ENCODE data around the gene NOB1.
A peak's percentile ranks its signal among the peaks of the same experiment; 100 is the strongest.
"Not testable (repeated sequence)": the region's sequence is repeated elsewhere in the genome, so short reads cannot be mapped to it uniquely, and the experiment has no call there.

NOB1 gene

GRCh38 chr16:69761983-69762813 lies 7.5 kb upstream of the NOB1 start, which contains the start of gene WWP2:
Gene WWP2, plus strand, starts transcription at chr16:69762332. Its CDS starts 24,679 bp downstream, at chr16:69787011.
- DNase-seq (ENCODE audit: low spot score): peak; percentile 78

- not testable (repeated sequence) for DNase-seq (ENCODE audit: low spot score)
Observed at GRCh38 chr16:69757375-69757774, 2.6 kb upstream of the NOB1 start.

GRCh38 chr16:69756705-69757104 lies 2.0 kb upstream of the NOB1 start:
- DNase-seq (ENCODE audit: low spot score): no peak

- DNase-seq (ENCODE audit: low spot score): peak; percentile 25
Observed at GRCh38 chr16:69754143-69754468, 620 bp downstream of the NOB1 start.

- no peak for DNase-seq (ENCODE audit: low spot score)
Observed at GRCh38 chr16:69748694-69749345, 5.9 kb downstream of the NOB1 start.

- no peak for DNase-seq (ENCODE audit: low spot score)
Observed at GRCh38 chr16:69747115-69747514, 7.6 kb downstream of the NOB1 start.

GRCh38 chr16:69745959-69746358 lies 8.8 kb downstream of the NOB1 start:
- no peak for DNase-seq (ENCODE audit: low spot score)

- no peak for DNase-seq (ENCODE audit: low spot score)
Observed at GRCh38 chr16:69745232-69745612, 9.5 kb downstream of the NOB1 start.

GRCh38 chr16:69744363-69745231 lies 10.1 kb downstream of the NOB1 start:
- no peak for DNase-seq (ENCODE audit: low spot score)

- DNase-seq (ENCODE audit: low spot score): no peak
Observed at GRCh38 chr16:69741951-69742904, 12.5 kb downstream of the NOB1 start.

- DNase-seq (ENCODE audit: low spot score): no peak
Observed at GRCh38 chr16:69741519-69741918, 13.2 kb downstream of the NOB1 start.

- DNase-seq (ENCODE audit: low spot score): no peak
Observed at GRCh38 chr16:69732101-69732500, 22.6 kb downstream of the NOB1 start.

- not testable (repeated sequence) for DNase-seq (ENCODE audit: low spot score)
Observed at GRCh38 chr16:69731280-69731679, 23.4 kb downstream of the NOB1 start.

GRCh38 chr16:69729030-69729429 lies 25.7 kb downstream of the NOB1 start:
- DNase-seq (ENCODE audit: low spot score): not testable (repeated sequence)

- no peak for DNase-seq (ENCODE audit: low spot score)
Observed at GRCh38 chr16:69727916-69728270, 26.8 kb downstream of the NOB1 start.

GRCh38 chr16:69726313-69727060 lies 28.2 kb downstream of the NOB1 start, which contains the start of gene NQO1:
Gene NQO1, minus strand, starts transcription at chr16:69726560. Its CDS starts 121 bp downstream, at chr16:69726439.
- peak; percentile 98 for DNase-seq (ENCODE audit: low spot score)

- DNase-seq (ENCODE audit: low spot score): peak; percentile 31
Observed at GRCh38 chr16:69725480-69726312, 29.0 kb downstream of the NOB1 start.

GRCh38 chr16:69724981-69725479 lies 29.7 kb downstream of the NOB1 start:
- DNase-seq (ENCODE audit: low spot score): no peak

- no peak for DNase-seq (ENCODE audit: low spot score)
Observed at GRCh38 chr16:69724414-69724873, 30.3 kb downstream of the NOB1 start.
